ENCODE results near the gene FAN1. TPM values are rescaled to one million over a fixed set of nuclear protein-coding genes. Genes with fewer than 3 reads are reported as not detected.

FAN1 gene
- total RNA-seq, 2 donors from 2014 or later, result 25.0 to 26.0 TPM

GRCh38 chr15:30926161-30926560 is 22.4 kb downstream of the FAN1 start:
- TF ChIP-seq CTCF (IDR thresholded peaks at IDR 0.05), result no peak
- TF ChIP-seq POLR2A (IDR thresholded peaks at IDR 0.05), result no peak
- no peak for TF ChIP-seq POLR2AphosphoS5 (IDR thresholded peaks at IDR 0.05)
- Histone ChIP-seq H3K36me3 (peaks cover 9 to 10% of the 10 kb centered on the region in 2 donors), H3K4me3 (no peak overlapping the region), H3K9me3 (no peaks in the 10 kb centered on the region), H3K27me3 (replicated peaks; ENCODE audit: insufficient read depth) (no peaks in the 10 kb centered on the region), H3K4me1 (replicated peaks) (no peaks in the 10 kb centered on the region), H3K27ac (no peak overlapping the region)
- intact Hi-C loops (cut with DNase I), result loop anchor here (10.0 kb wide), 1 partner anchor 59 kb away; no protein-coding TSS in a partner anchor
- 94% methylated on average over 8 of the region's 8 CpGs for WGBS
- DNase-seq (ENCODE audit: low spot score), result no peak

GRCh38 chr15:30927148-30927761 is 23.5 kb downstream of the FAN1 start:
- Histone ChIP-seq H3K36me3 (peaks cover 9 to 10% of the 10 kb centered on the region in 2 donors), H3K9me3 (no peaks in the 10 kb centered on the region), H3K4me3 (no peak overlapping the region), H3K27ac (no peak overlapping the region), H3K27me3 (replicated peaks; ENCODE audit: insufficient read depth) (no peaks in the 10 kb centered on the region), H3K4me1 (replicated peaks) (no peaks in the 10 kb centered on the region)
- DNase-seq (ENCODE audit: low spot score), result no peak
- 74% methylated on average over 6 of the region's 7 CpGs for WGBS
- TF ChIP-seq CTCF (IDR thresholded peaks at IDR 0.05) (no peak), POLR2AphosphoS5 (IDR thresholded peaks at IDR 0.05) (no peak), POLR2A (IDR thresholded peaks at IDR 0.05) (no peak)
- intact Hi-C loops (cut with DNase I), result loop anchor here (10.0 kb wide), 1 partner anchor 58 kb away; no protein-coding TSS in a partner anchor

DNA sequence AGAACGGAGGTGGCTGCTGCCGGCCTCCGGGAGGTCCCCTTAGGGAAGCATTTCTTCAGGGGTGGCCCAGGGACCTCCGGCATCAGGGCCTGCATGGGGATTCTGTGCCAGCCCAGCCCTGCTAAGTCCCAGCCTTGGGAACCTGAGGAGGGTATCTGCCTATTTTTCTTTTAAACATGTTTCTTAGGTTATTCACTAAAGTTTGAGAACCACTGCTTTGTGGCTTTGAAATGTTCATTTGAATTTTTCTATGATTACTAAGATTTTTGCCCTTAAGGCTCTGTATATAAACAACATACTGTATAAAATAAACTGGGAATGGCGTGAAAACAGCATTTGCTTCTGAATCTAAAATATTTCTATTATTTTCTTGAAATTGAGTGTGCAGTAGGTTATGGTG is 24.4 kb downstream of the FAN1 start:
- intact Hi-C loops (cut with DNase I), result loop anchor here (10.0 kb wide), 1 partner anchor 57 kb away; no protein-coding TSS in a partner anchor
- Histone ChIP-seq H3K4me3 (no peak overlapping the region), H3K27ac (no peak overlapping the region), H3K4me1 (replicated peaks) (no peaks in the 10 kb centered on the region), H3K27me3 (replicated peaks; ENCODE audit: insufficient read depth) (no peaks in the 10 kb centered on the region), H3K9me3 (no peaks in the 10 kb centered on the region), H3K36me3 (peaks cover 9 to 10% of the 10 kb centered on the region in 2 donors)
- no peak for TF ChIP-seq POLR2AphosphoS5 (IDR thresholded peaks at IDR 0.05)
- TF ChIP-seq CTCF (IDR thresholded peaks at IDR 0.05), result no peak
- TF ChIP-seq POLR2A (IDR thresholded peaks at IDR 0.05), result no peak
- 93% methylated on average over 5 of the region's 5 CpGs for WGBS
- DNase-seq (ENCODE audit: low spot score), result no peak

GRCh38 chr15:30929064-30929669 is 25.5 kb downstream of the FAN1 start:
- H3K4me3 ChIP-seq, result no peak overlapping the region
- 76% methylated on average over 10 of the region's 10 CpGs for WGBS
- H3K36me3 ChIP-seq, result peaks cover 9 to 10% of the 10 kb centered on the region in 2 donors
- no peak overlapping the region for H3K27ac ChIP-seq
- TF ChIP-seq POLR2A (IDR thresholded peaks at IDR 0.05), result no peak
- TF ChIP-seq CTCF (IDR thresholded peaks at IDR 0.05), result no peak
- no peak for TF ChIP-seq POLR2AphosphoS5 (IDR thresholded peaks at IDR 0.05)
- no peaks in the 10 kb centered on the region for H3K4me1 ChIP-seq (replicated peaks)
- H3K9me3 ChIP-seq, result no peaks in the 10 kb centered on the region
- DNase-seq (ENCODE audit: low spot score), result no peak
- intact Hi-C loops (cut with DNase I), result loop anchor here (10.0 kb wide), 1 partner anchor 56 kb away; no protein-coding TSS in a partner anchor
- no peaks in the 10 kb centered on the region for H3K27me3 ChIP-seq (replicated peaks; ENCODE audit: insufficient read depth)
